HepG2 (cell line): ENCODE data around the gene TCERG1L. TPM values are rescaled to one million over a fixed set of nuclear protein-coding genes. Genes with fewer than 3 reads are reported as not detected.

Experiments
- ATAC-seq: fragments of 200-7000 bp; cut with Tn5 transposase; 3 replicates; pipeline ENCODE4 v1.9.1; 2020; ENCODE audit warnings: mild to moderate bottlenecking, moderate library complexity
- BruUV-seq: library from RNA; stranded (reverse); fragments of 400-500 nt; replicated peaks from 2 replicates; lab custom pipeline; 2021; lab: Mats Ljungman, UMichigan
- CTCF ChIA-PET: fragments of 300-600 bp; formaldehyde crosslinking; extraction: SDS; loops from one replicate; lab custom pipeline; 2021; ENCODE audit warnings: low total read pairs, inconsistent platforms, low intra/inter-chr PET ratio; lab: Yijun Ruan, JAX
- POLR2A ChIA-PET: fragments of 350-600 bp; sonication (Branson Sonifier 250); formaldehyde crosslinking; loops from one replicate; lab custom pipeline; 2020; ENCODE audit warnings: antibody characterized with exemption, inconsistent platforms; lab: Yijun Ruan, JAX
- DNase-seq: peaks from one replicate; pipeline ENCODE4 v3.0.0-alpha.2; 2015; ENCODE audit warnings: low spot score
- FAIRE-seq: peaks from 3 replicates; lab custom pipeline; 2011; peaks lifted over from hg19 to GRCh38; lab: Jason Lieb, UNC
- H2AFZ ChIP-seq: one replicate; pipeline ENCODE4 v1.6.1; 2011; ENCODE audit warnings: low read length, inconsistent platforms
- H3K27ac ChIP-seq: fragments of 300-600 bp; 3 replicates; pipeline ENCODE4 v1.8.0; 2011; ENCODE audit warnings: mixed run types, mild to moderate bottlenecking, mixed read lengths, low read length, inconsistent platforms; ENCODE audit not compliant: insufficient read depth; ENCODE audit errors: extremely low read length
- H3K27me3 ChIP-seq, 2 experiments: fragments of 200-600 bp in 1 of 2; 2 replicates in 1 of 2; 3 replicates in 1 of 2; pipeline versions ENCODE4 v1.6.0 to v1.8.0; 2011; ENCODE audit warnings: low read length in 2 of 2, mild to moderate bottlenecking in 2 of 2, moderate library complexity in 2 of 2, inconsistent platforms in 1 of 2; ENCODE audit not compliant: insufficient read depth in 2 of 2, control insufficient read depth in 1 of 2
- H3K36me3 ChIP-seq, 2 experiments: fragments of 200-600 bp in 1 of 2; replicated peaks in 1 of 2; 2 replicates in 1 of 2; 3 replicates in 1 of 2; pipeline versions ENCODE4 v1.5.1 to v1.8.0; 2011; ENCODE audit warnings: low read length in 2 of 2, inconsistent platforms in 1 of 2; ENCODE audit not compliant: insufficient read depth in 2 of 2, control insufficient read depth in 1 of 2
- H3K4me1 ChIP-seq: 2 replicates; pipeline ENCODE4 v1.5.1; 2012; ENCODE audit warnings: low read length, inconsistent platforms; ENCODE audit not compliant: insufficient read depth
- H3K4me2 ChIP-seq: 2 replicates; pipeline ENCODE4 v1.6.0; 2011; ENCODE audit warnings: low read depth, low read length, inconsistent platforms
- H3K4me3 ChIP-seq, 3 experiments: fragments of 200-600 bp in 1 of 3; sonication (generic), shearing (Covaris generic) in 1 of 3; replicated peaks in 1 of 3; 2 replicates each; pipeline ENCODE4 v1.5.1; 2011 to 2016; ENCODE audit warnings: low read length in 3 of 3, inconsistent platforms in 2 of 3, low read depth in 2 of 3, mild to moderate bottlenecking in 2 of 3, control low read depth in 1 of 3, mixed read lengths in 1 of 3; ENCODE audit not compliant: insufficient read depth in 1 of 3
- H3K79me2 ChIP-seq: one replicate; pipeline ENCODE4 v1.6.1; 2011; ENCODE audit warnings: low read length, inconsistent platforms; ENCODE audit not compliant: insufficient read depth
- H3K9ac ChIP-seq: 2 replicates; pipeline ENCODE4 v1.6.0; 2011; ENCODE audit warnings: mild to moderate bottlenecking, low read depth, low read length, inconsistent platforms; ENCODE audit not compliant: insufficient read depth
- H3K9me3 ChIP-seq: 2 replicates; pipeline ENCODE4 v1.5.1; 2012; ENCODE audit warnings: mild to moderate bottlenecking, low read length
- H4K20me1 ChIP-seq: 2 replicates; pipeline ENCODE4 v1.6.0; 2011; ENCODE audit warnings: inconsistent platforms, mild to moderate bottlenecking, low read length, moderate library complexity; ENCODE audit not compliant: insufficient read depth
- FOXA1 ChIP-seq, 2 experiments: fragments of 450-650 bp in 1 of 2; sonication (generic) in 1 of 2; formaldehyde crosslinking in 1 of 2; IDR thresholded peaks; 2 replicates each; pipeline versions ENCODE4 v1.4.0 to v1.6.1; 2016 to 2020; ENCODE audit warnings: missing genetic modification reagents in 1 of 2
- FOXK2 ChIP-seq: fragments of 450-650 bp; IDR thresholded peaks from 2 replicates; pipeline ENCODE4 v1.6.1; 2016
- NR3C1 ChIP-seq: sonication (generic); formaldehyde crosslinking; IDR thresholded peaks from 2 replicates; pipeline ENCODE4 v1.4.0; 2020; ENCODE audit warnings: missing genetic modification reagents
- SMYD3 ChIP-seq: sonication (generic); formaldehyde crosslinking; IDR thresholded peaks from 2 replicates; pipeline ENCODE4 v1.8.1; 2023; ENCODE audit warnings: mild to moderate bottlenecking, missing genetic modification reagents
- ZBED4 ChIP-seq: sonication (generic); formaldehyde crosslinking; IDR thresholded peaks from 2 replicates; pipeline ENCODE4 v1.4.0; 2020; ENCODE audit warnings: missing genetic modification reagents, borderline replicate concordance
- ZHX1 ChIP-seq: sonication (generic); formaldehyde crosslinking; IDR thresholded peaks from 2 replicates; pipeline ENCODE4 v1.8.1; 2022; ENCODE audit warnings: low read depth, mild to moderate bottlenecking, missing genetic modification reagents
- ZNF484 ChIP-seq: sonication (generic); formaldehyde crosslinking; IDR thresholded peaks from 2 replicates; pipeline ENCODE4 v1.5.1; 2020; ENCODE audit warnings: mild to moderate bottlenecking, low read depth, missing genetic modification reagents, borderline replicate concordance
- ZNF567 ChIP-seq: sonication (generic); formaldehyde crosslinking; IDR thresholded peaks from 2 replicates; pipeline ENCODE4 v1.8.1; 2023; ENCODE audit warnings: mild to moderate bottlenecking, missing genetic modification reagents, borderline replicate concordance
- ZSCAN9 ChIP-seq: IDR thresholded peaks from 2 replicates; pipeline ENCODE4 v1.6.1; 2016; ENCODE audit warnings: borderline replicate concordance
- WGBS: methylation state at CpG from one replicate; pipeline ENCODE4 v1.1.6; 2017; ENCODE audit warnings: low lambda C conversion rate; 5-methylcytosine and 5-hydroxymethylcytosine counted together
- in situ Hi-C: cut with HindIII; loops from 2 replicates; pipeline ENCODE4 v1.10.0; 2017; ENCODE audit warnings: low pct_unique_long_range_greater_than_20kb; ENCODE audit not compliant: extremely low pct_ligation_motif_present
- intact Hi-C: fragments of 100-400 bp; cut with micrococcal nuclease; formaldehyde crosslinking; loops from one replicate; pipeline ENCODE4 v1.10.0; 2022; ENCODE audit not compliant: unreplicated experiment
- polyA plus RNA-seq, 8 experiments: library from polyadenylated mRNA; depleted of rRNA in 3 of 8; stranded (reverse) in 7 of 8; unstranded in 1 of 8; fragments of >200 nt; fragmentation: Illumina TruSeq in 4 of 8; extraction: Trizol in 4 of 8; gene quantifications; 2 replicates each; pipeline versions ENCODE4 v1.2.1 to v1.2.3, GENCODE V29; 2011 to 2016; ENCODE audit warnings: low read depth in 4 of 8, missing spikeins in 1 of 8, mixed read lengths in 1 of 8; ENCODE audit not compliant: insufficient read depth in 1 of 8
- total RNA-seq, 5 experiments: library from RNA; depleted of rRNA; stranded (reverse); fragments of >200 nt; fragmentation: Illumina TruSeq; extraction: Trizol; gene quantifications; 2 replicates each; pipeline ENCODE4 v1.2.3, GENCODE V29; 2016; ENCODE audit warnings: low read depth in 1 of 5

The TCERG1L gene
- total and polyA plus RNA-seq, 2 of the 13 experiments (the other 11 are each of a cell fraction or from before 2014, with no cell fraction given), result not detected

- WGBS, result 23% methylated on average over 7 of the region's 7 CpGs
- FAIRE-seq (no peak), DNase-seq (no peak)
- Histone ChIP-seq H3K27ac (no peak overlapping the region), H3K79me2 (no peaks in the 10 kb centered on the region), H3K4me3 (no peak overlapping the region), H3K9me3 (no peaks in the 10 kb centered on the region), H4K20me1 (no peaks in the 10 kb centered on the region), H3K4me2 (no peak overlapping the region), H3K4me1 (no peaks in the 10 kb centered on the region)
- no TSS peak for BruUV-seq
- intact Hi-C loops, result no loop called here
- no peak for TF ChIP-seq ZHX1
- TF ChIP-seq FOXK2, result no peak
- no peak for TF ChIP-seq ZSCAN9 (CRISPR knock-in tag)
- TF ChIP-seq ZNF567 (CRISPR knock-in tag), result no peak
- TF ChIP-seq SMYD3 (CRISPR knock-in tag), result no peak
- TF ChIP-seq FOXA1 (IDR thresholded peaks at IDR 0.05), result no peak
- TF ChIP-seq FOXA1 (CRISPR knock-in tag; IDR thresholded peaks at IDR 0.05), result no peak
- TF ChIP-seq ZNF484 (CRISPR knock-in tag), result no peak
- TF ChIP-seq NR3C1 (CRISPR knock-in tag), result no peak
- TF ChIP-seq ZBED4, result no peak
- TF ChIP-seq, all 625 proteins: peak for 0
- Histone ChIP-seq H3K27me3 (peaks cover 0 to 18% of the 10 kb centered on the region in 2 experiments; a peak in 2 of 5 replicates), H3K9ac (no peak overlapping the region), H2AFZ (no peak overlapping the region), H3K36me3 (no peaks in the 10 kb centered on the region)
- POLR2A ChIA-PET, result no interaction called here
- no peak for ATAC-seq
- in situ Hi-C loops, result no loop called here
- CTCF ChIA-PET, result no interaction called here
These were observed 215.5 kb downstream of the TCERG1L start for GRCh38 chr10:131096031-131096430.
